NCI-H774 (cell line): ENCODE data around the gene POLR3A.

Experiments
- DNase-seq: peaks from one replicate; lab custom pipeline; 2025; lab: John Stamatoyannopoulos, UW

Gene POLR3A

GRCh38 chr10:77943121-77943901 lies 86.0 kb downstream of the POLR3A start:
- DNase-seq = no peak

- no peak for DNase-seq
Observed at GRCh38 chr10:77941790-77942189, 87.5 kb downstream of the POLR3A start.

GRCh38 chr10:77940627-77941026 lies 88.7 kb downstream of the POLR3A start:
- no peak for DNase-seq

- no peak for DNase-seq
Observed at GRCh38 chr10:77940225-77940624, 89.1 kb downstream of the POLR3A start.

GRCh38 chr10:77939561-77940001 lies 89.7 kb downstream of the POLR3A start:
- DNase-seq = no peak

GRCh38 chr10:77936697-77937567 lies 92.4 kb downstream of the POLR3A start:
- no peak for DNase-seq

- DNase-seq = no peak
Observed at GRCh38 chr10:77932016-77932715, 97.1 kb downstream of the POLR3A start.

- DNase-seq = no peak
Observed at GRCh38 chr10:77927402-77928246, 101.7 kb downstream of the POLR3A start.

- DNase-seq = peak; percentile 13
Observed at GRCh38 chr10:77926566-77927401, 102.5 kb downstream of the POLR3A start, which contains the start of gene DLG5. DLG5 (minus strand) TSS chr10:77926755; CDS start chr10:77926520, 235 bp downstream.

GRCh38 chr10:77925795-77926565 lies 103.3 kb downstream of the POLR3A start:
- DNase-seq = no peak

- DNase-seq = no peak
Observed at GRCh38 chr10:77925410-77925794, 103.9 kb downstream of the POLR3A start.

- DNase-seq = no peak
Observed at GRCh38 chr10:77922566-77923179, 106.6 kb downstream of the POLR3A start.

- no peak for DNase-seq
Observed at GRCh38 chr10:77922055-77922454, 107.3 kb downstream of the POLR3A start.

GRCh38 chr10:77921395-77921794 lies 107.9 kb downstream of the POLR3A start:
- DNase-seq = no peak

- no peak for DNase-seq
Observed at GRCh38 chr10:77920495-77920894, 108.8 kb downstream of the POLR3A start.

- DNase-seq = no peak
Observed at GRCh38 chr10:77919713-77920108, 109.6 kb downstream of the POLR3A start.
